H1 (cell line): ENCODE measurements around the gene COL4A2. TPM values are rescaled to one million over a fixed set of nuclear protein-coding genes. Genes with fewer than 3 reads are reported as not detected.

Experiments
- CTCF ChIA-PET: fragments of 300-600 bp; sonication (Branson Sonifier 250); formaldehyde crosslinking; loops from one replicate; lab custom pipeline; 2021; ENCODE audit not compliant: partially characterized antibody; lab: Charles Lee
- POLR2A ChIA-PET: fragments of 300-600 bp; sonication (Branson Sonifier 250); formaldehyde crosslinking; loops from one replicate; lab custom pipeline; 2021; ENCODE audit warnings: inconsistent platforms; ENCODE audit not compliant: partially characterized antibody; lab: Charles Lee
- DNase-seq, 2 experiments: peaks; one replicate each; pipeline versions ENCODE4 v3.0.0 to v3.0.0-alpha.2; 2010 to 2022; ENCODE audit warnings: low spot score in 2 of 2, low read depth in 1 of 2, mixed read lengths in 1 of 2
- FAIRE-seq: peaks from 2 replicates; lab custom pipeline; 2011; peaks lifted over from hg19 to GRCh38; lab: Jason Lieb, UNC
- H2AFZ ChIP-seq: 2 replicates; pipeline ENCODE4 v1.8.1; 2012; ENCODE audit warnings: low read length, inconsistent platforms
- H2AK5ac ChIP-seq: 2 replicates; pipeline ENCODE4 v1.6.1; 2013; ENCODE audit warnings: low read depth, low read length
- H2BK120ac ChIP-seq: replicated peaks from 2 replicates; pipeline ENCODE3; 2013; ENCODE audit warnings: low read depth, low read length, inconsistent platforms
- H2BK12ac ChIP-seq: 2 replicates; pipeline ENCODE4 v1.6.1; 2013; ENCODE audit warnings: low read depth, low read length
- H2BK15ac ChIP-seq: 2 replicates; pipeline ENCODE4 v1.6.1; 2013; ENCODE audit warnings: low read length
- H2BK20ac ChIP-seq: 2 replicates; pipeline ENCODE4 v1.6.1; 2013; ENCODE audit warnings: low read length
- H2BK5ac ChIP-seq: 2 replicates; pipeline ENCODE4 v1.6.1; 2013; ENCODE audit warnings: low read depth, low read length
- H3K14ac ChIP-seq: 2 replicates; pipeline ENCODE4 v1.6.1; 2013; ENCODE audit warnings: inconsistent platforms; ENCODE audit not compliant: insufficient read length
- H3K18ac ChIP-seq: 2 replicates; pipeline ENCODE4 v1.6.1; 2013; ENCODE audit warnings: low read length; ENCODE audit errors: extremely low read depth
- H3K23ac ChIP-seq: 2 replicates; pipeline ENCODE4 v1.6.1; 2013; ENCODE audit warnings: inconsistent platforms; ENCODE audit not compliant: insufficient read length
- H3K23me2 ChIP-seq: 2 replicates; pipeline ENCODE4 v1.6.1; 2013; ENCODE audit warnings: low read depth, low read length
- H3K27ac ChIP-seq: 2 replicates; pipeline ENCODE4 v1.6.1; 2011; ENCODE audit warnings: low read depth, low read length, inconsistent platforms
- H3K27me3 ChIP-seq, 4 experiments: replicated peaks in 1 of 4; 1 replicate in 1 of 4; 2 replicates in 3 of 4; pipeline versions ENCODE4 v1.6.1 to v1.8.1; 2011 to 2013; ENCODE audit warnings: low read length in 3 of 4, mild to moderate bottlenecking in 3 of 4, inconsistent platforms in 2 of 4, mixed read lengths in 2 of 4, moderate library complexity in 1 of 4; ENCODE audit not compliant: control insufficient read depth in 3 of 4, insufficient read depth in 3 of 4; ENCODE audit errors: extremely low read depth in 1 of 4
- H3K36me3 ChIP-seq, 4 experiments: 2 replicates each; pipeline versions ENCODE4 v1.6.1 to v1.8.1; 2011 to 2013; ENCODE audit warnings: mild to moderate bottlenecking in 4 of 4, low read length in 3 of 4, moderate library complexity in 2 of 4, control low read depth in 1 of 4, inconsistent platforms in 1 of 4; ENCODE audit not compliant: insufficient read depth in 4 of 4, control insufficient read depth in 2 of 4
- H3K4ac ChIP-seq: replicated peaks from 2 replicates; pipeline ENCODE3; 2013; ENCODE audit warnings: low read length, low read depth, mixed read lengths, inconsistent platforms; ENCODE audit not compliant: insufficient read length
- H3K4me1 ChIP-seq, 4 experiments: replicated peaks in 1 of 4; 1 replicate in 1 of 4; 2 replicates in 3 of 4; pipeline versions ENCODE4 v1.6.1 to v1.8.1; 2011 to 2013; ENCODE audit warnings: low read length in 3 of 4, inconsistent platforms in 2 of 4, mixed read lengths in 1 of 4; ENCODE audit not compliant: insufficient read depth in 4 of 4, control insufficient read depth in 3 of 4
- H3K4me2 ChIP-seq, 2 experiments: 2 replicates each; pipeline versions ENCODE4 v1.6.1 to v1.8.1; 2011 to 2013; ENCODE audit warnings: low read depth in 2 of 2, low read length in 2 of 2, control low read depth in 1 of 2, inconsistent platforms in 1 of 2, mild to moderate bottlenecking in 1 of 2; ENCODE audit not compliant: insufficient read depth in 1 of 2
- H3K4me3 ChIP-seq, 4 experiments: fragments of 200-600, 300-600 bp in 1 of 4; sonication (generic), shearing (Covaris generic), sonication (Bioruptor Twin) in 1 of 4; 2 replicates each; pipeline versions ENCODE4 v1.5.1 to v1.8.1; 2011 to 2016; ENCODE audit warnings: low read length in 4 of 4, low read depth in 3 of 4, control low read depth in 2 of 4, inconsistent platforms in 2 of 4, mild to moderate bottlenecking in 2 of 4, mixed read lengths in 1 of 4, moderate library complexity in 1 of 4; ENCODE audit not compliant: insufficient read depth in 2 of 4; ENCODE audit errors: extremely low read depth in 1 of 4
- H3K56ac ChIP-seq: replicated peaks from 2 replicates; pipeline ENCODE3; 2013; ENCODE audit warnings: low read depth, mild to moderate bottlenecking, mixed read lengths, low read length, inconsistent platforms; ENCODE audit not compliant: insufficient read length
- H3K79me1 ChIP-seq: 2 replicates; pipeline ENCODE4 v1.6.1; 2013; ENCODE audit warnings: low read depth, low read length, control low read depth
- H3K79me2 ChIP-seq, 2 experiments: 2 replicates each; pipeline versions ENCODE4 v1.6.1 to v1.8.1; 2012 to 2013; ENCODE audit warnings: low read length in 2 of 2, mild to moderate bottlenecking in 2 of 2, inconsistent platforms in 1 of 2; ENCODE audit not compliant: insufficient read depth in 2 of 2, control insufficient read depth in 1 of 2
- H3K9ac ChIP-seq, 4 experiments: replicated peaks in 1 of 4; 1 replicate in 1 of 4; 2 replicates in 3 of 4; pipeline versions ENCODE4 v1.6.1 to v1.8.1; 2011 to 2013; ENCODE audit warnings: low read depth in 3 of 4, low read length in 3 of 4, control low read depth in 2 of 4, mild to moderate bottlenecking in 2 of 4, moderate library complexity in 2 of 4, inconsistent platforms in 1 of 4; ENCODE audit errors: extremely low read depth in 1 of 4
- H3K9me3 ChIP-seq, 2 experiments: 2 replicates each; pipeline versions ENCODE4 v1.6.1 to v1.8.1; 2012 to 2013; ENCODE audit warnings: mild to moderate bottlenecking in 2 of 2, moderate library complexity in 2 of 2, control low read depth in 1 of 2, inconsistent platforms in 1 of 2, low read depth in 1 of 2, low read length in 1 of 2, mixed read lengths in 1 of 2; ENCODE audit not compliant: insufficient read depth in 2 of 2
- H4K20me1 ChIP-seq, 2 experiments: replicated peaks in 1 of 2; 2 replicates each; pipeline versions ENCODE3 to v1.8.1; 2011 to 2013; ENCODE audit warnings: inconsistent platforms in 2 of 2, low read length in 2 of 2, mild to moderate bottlenecking in 1 of 2; ENCODE audit not compliant: insufficient read depth in 2 of 2, control insufficient read depth in 1 of 2
- H4K5ac ChIP-seq: 2 replicates; pipeline ENCODE4 v1.6.1; 2013; ENCODE audit warnings: low read length, low read depth, mixed read lengths, inconsistent platforms; ENCODE audit not compliant: insufficient read length
- H4K8ac ChIP-seq: 2 replicates; pipeline ENCODE4 v1.8.0; 2013; ENCODE audit warnings: mild to moderate bottlenecking, moderate library complexity, low read length, inconsistent platforms; ENCODE audit not compliant: insufficient read depth; ENCODE audit errors: extremely low read depth
- H4K91ac ChIP-seq: replicated peaks from 2 replicates; pipeline ENCODE3; 2013; ENCODE audit warnings: low read length, mixed read lengths, inconsistent platforms; ENCODE audit not compliant: insufficient read length
- CHD1 ChIP-seq: IDR thresholded peaks from 2 replicates; pipeline ENCODE4 v1.6.1; 2012; ENCODE audit warnings: low read depth, low read length, improper control_type of control experiment
- POLR2AphosphoS5 ChIP-seq: IDR thresholded peaks from 2 replicates; pipeline ENCODE4 v1.6.1; 2011; ENCODE audit warnings: low read depth, low read length
- ZNF274 ChIP-seq: IDR thresholded peaks from 2 replicates; pipeline ENCODE4 v1.7.0; 2012; ENCODE audit warnings: low read length, borderline replicate concordance; ENCODE audit errors: extremely low read depth
- WGBS, 2 experiments: shearing (Covaris generic) in 1 of 2; methylation state at CpG; one replicate each; pipeline versions ENCODE4 v1.1.6 to v1.1.7; 2013 to 2015; ENCODE audit warnings: low lambda C conversion rate in 2 of 2, mixed read lengths in 2 of 2, inconsistent platforms in 1 of 2, low coverage in 1 of 2, missing lambda C conversion rate in 1 of 2; ENCODE audit not compliant: insufficient replicate concordance in 2 of 2, insufficient coverage in 1 of 2, insufficient read length in 1 of 2; ENCODE audit errors: extremely low coverage in 1 of 2, missing lambda C conversion rate in 1 of 2; 5-methylcytosine and 5-hydroxymethylcytosine counted together
- polyA plus RNA-seq, 7 experiments: library from polyadenylated mRNA; depleted of rRNA in 3 of 7; stranded (reverse) in 5 of 7; unstranded in 2 of 7; fragments of >200 nt in 5 of 7; fragments of 200-250 nt in 2 of 7; gene quantifications; 1 replicate in 5 of 7; 2 replicates in 1 of 7; 4 replicates in 1 of 7; pipeline versions ENCODE4 v1.2.1 to v1.2.3, GENCODE V29; 2011 to 2013; ENCODE audit warnings: missing spikeins in 2 of 7, mixed read lengths in 2 of 7
- total RNA-seq: library from RNA; stranded (reverse); fragmentation: NEBNext Ultra II Directional; extraction: Animal tissue kit (Norgen Biotek cat#: 25700); gene quantifications from 2 replicates; pipeline ENCODE4 v1.2.1, GENCODE V29; 2021
- TF ChIP-seq, protein P1 (sequence below): IDR thresholded peaks from 2 replicates; pipeline ENCODE4 v1.6.1; 2012; ENCODE audit warnings: inconsistent platforms

Gene COL4A2
- total and polyA plus RNA-seq, 2 of the 8 experiments (the other 6 are each of a cell fraction or from before 2014, with no cell fraction given), result 80.4 to 87.3 TPM

DNA sequence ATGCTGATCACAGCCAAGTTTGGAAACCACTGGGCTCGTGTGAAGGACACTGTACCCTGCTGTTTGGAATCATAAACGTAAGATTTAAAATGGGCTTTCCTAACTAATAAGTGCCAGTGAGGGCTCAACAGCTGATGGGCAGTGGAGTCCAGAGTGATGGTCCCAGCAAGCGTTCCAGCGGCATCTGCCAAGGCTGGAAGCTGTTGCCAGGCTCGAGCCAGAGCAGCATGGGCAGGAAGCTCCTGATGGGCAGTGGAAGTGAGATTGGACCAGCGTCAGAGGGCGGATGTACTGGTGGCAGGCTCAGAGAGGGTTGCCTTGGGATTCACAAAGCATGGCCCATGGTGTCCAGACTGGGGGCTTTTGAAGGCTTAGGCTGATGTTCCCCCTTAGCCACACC is 30.2 kb downstream of the COL4A2 start:
- Histone ChIP-seq H3K4me2 (no peak overlapping the region), H2AFZ (no peak overlapping the region), H3K27me3 (no peaks in the 10 kb centered on the region), H2BK15ac (no peak overlapping the region), H3K79me1 (peaks cover 5% of the 10 kb centered on the region; the same call in 1 of the 2 replicates), H3K9me3 (no peaks in the 10 kb centered on the region), H2BK20ac (no peak overlapping the region), H4K91ac (no peak overlapping the region), H3K23me2 (no peaks in the 10 kb centered on the region), H3K27ac (no peak overlapping the region), H2AK5ac (no peak overlapping the region), H3K23ac (no peak overlapping the region), H2BK12ac (no peak overlapping the region), H3K79me2 (no peaks in the 10 kb centered on the region), H3K4ac (no peak overlapping the region), H4K5ac (no peak overlapping the region), H3K14ac (no peak overlapping the region), H3K56ac (no peak overlapping the region), H3K18ac (0 out of 2 replicates have a peak overlapping the region, but pooled peaks have one; percentile 17), H3K9ac (no peak overlapping the region), H3K4me1 (peaks cover 2 to 16% (median 10%) of the 10 kb centered on the region in 4 experiments; a peak in 5 of 7 replicates), H2BK120ac (no peak overlapping the region), H4K20me1 (peaks cover 3 to 4% of the 10 kb centered on the region in 2 experiments), H3K36me3 (no peaks in the 10 kb centered on the region), H3K4me3 (no peak overlapping the region), H2BK5ac (no peak overlapping the region), H4K8ac (no peak overlapping the region; the same call in 1 of the 2 replicates)
- ChIA-PET POLR2A (interaction anchor here (1.3 kb wide), 1 partner anchor 38 kb away, joined by 3 read pairs; no protein-coding TSS in a partner anchor), CTCF (interaction anchor here (0.9 to 2.0 kb wide), 3 partner anchors 8 to 90 kb away, joined by 3 to 6 read pairs (median 4); no protein-coding TSS in a partner anchor)
- no peak for DNase-seq
- TF ChIP-seq POLR2AphosphoS5 (no peak), ZNF274 (no peak), CHD1 (no peak)
- TF ChIP-seq, protein P1, sequence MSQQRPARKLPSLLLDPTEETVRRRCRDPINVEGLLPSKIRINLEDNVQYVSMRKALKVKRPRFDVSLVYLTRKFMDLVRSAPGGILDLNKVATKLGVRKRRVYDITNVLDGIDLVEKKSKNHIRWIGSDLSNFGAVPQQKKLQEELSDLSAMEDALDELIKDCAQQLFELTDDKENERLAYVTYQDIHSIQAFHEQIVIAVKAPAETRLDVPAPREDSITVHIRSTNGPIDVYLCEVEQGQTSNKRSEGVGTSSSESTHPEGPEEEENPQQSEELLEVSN, result no peak
- FAIRE-seq, result no peak
- 90% methylated on average over 7 of the region's 7 CpGs; no CpG with 5 or more reads in 1 of the 2 experiments for WGBS, 2 experiments
